HEK293 (cell line): ENCODE results near the gene OGFRL1.

ENCODE experiments used
- PRDM1 ChIP-seq: fragments of 450-650 bp; formaldehyde crosslinking; IDR thresholded peaks from 2 replicates; pipeline ENCODE4; 2016; ENCODE audit warnings: missing biosample characterization, missing genetic modification characterization
- TF ChIP-seq, protein P1 (sequence below): fragments of 450-650 bp; formaldehyde crosslinking; IDR thresholded peaks from 2 replicates; pipeline ENCODE4 v1.5.1; 2016; ENCODE audit warnings: missing biosample characterization, missing genetic modification characterization
- TF ChIP-seq, protein P2 (sequence below): fragments of 450-650 bp; formaldehyde crosslinking; IDR thresholded peaks from 2 replicates; pipeline ENCODE4 v1.5.1; 2016; ENCODE audit warnings: missing biosample characterization, missing genetic modification characterization, borderline replicate concordance
- TF ChIP-seq, protein P3 (sequence below): fragments of 450-650 bp; formaldehyde crosslinking; IDR thresholded peaks from 2 replicates; pipeline ENCODE4 v1.5.1; 2016; ENCODE audit warnings: missing biosample characterization, missing genetic modification characterization

Gene OGFRL1

DNA sequence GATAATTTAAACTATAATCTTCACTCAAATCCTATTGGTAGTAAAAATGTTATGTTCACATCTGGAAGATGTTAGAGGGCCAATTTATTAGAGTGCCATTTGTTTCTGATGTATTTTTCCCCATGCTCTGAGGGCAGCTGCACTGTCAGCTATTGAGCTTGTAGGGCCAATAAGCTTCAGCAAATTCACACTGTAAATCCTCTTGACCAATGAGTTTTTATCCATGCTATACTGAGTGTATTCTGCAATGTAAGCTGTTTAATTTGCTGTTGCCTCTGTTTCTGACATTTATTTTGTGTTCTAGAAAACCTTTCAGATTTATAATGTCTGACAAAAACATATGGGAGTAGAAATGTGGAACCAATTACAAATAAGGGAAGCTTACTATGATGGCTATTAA, 62.6 kb downstream of the OGFRL1 start (continued):
- TF ChIP-seq, protein P1, sequence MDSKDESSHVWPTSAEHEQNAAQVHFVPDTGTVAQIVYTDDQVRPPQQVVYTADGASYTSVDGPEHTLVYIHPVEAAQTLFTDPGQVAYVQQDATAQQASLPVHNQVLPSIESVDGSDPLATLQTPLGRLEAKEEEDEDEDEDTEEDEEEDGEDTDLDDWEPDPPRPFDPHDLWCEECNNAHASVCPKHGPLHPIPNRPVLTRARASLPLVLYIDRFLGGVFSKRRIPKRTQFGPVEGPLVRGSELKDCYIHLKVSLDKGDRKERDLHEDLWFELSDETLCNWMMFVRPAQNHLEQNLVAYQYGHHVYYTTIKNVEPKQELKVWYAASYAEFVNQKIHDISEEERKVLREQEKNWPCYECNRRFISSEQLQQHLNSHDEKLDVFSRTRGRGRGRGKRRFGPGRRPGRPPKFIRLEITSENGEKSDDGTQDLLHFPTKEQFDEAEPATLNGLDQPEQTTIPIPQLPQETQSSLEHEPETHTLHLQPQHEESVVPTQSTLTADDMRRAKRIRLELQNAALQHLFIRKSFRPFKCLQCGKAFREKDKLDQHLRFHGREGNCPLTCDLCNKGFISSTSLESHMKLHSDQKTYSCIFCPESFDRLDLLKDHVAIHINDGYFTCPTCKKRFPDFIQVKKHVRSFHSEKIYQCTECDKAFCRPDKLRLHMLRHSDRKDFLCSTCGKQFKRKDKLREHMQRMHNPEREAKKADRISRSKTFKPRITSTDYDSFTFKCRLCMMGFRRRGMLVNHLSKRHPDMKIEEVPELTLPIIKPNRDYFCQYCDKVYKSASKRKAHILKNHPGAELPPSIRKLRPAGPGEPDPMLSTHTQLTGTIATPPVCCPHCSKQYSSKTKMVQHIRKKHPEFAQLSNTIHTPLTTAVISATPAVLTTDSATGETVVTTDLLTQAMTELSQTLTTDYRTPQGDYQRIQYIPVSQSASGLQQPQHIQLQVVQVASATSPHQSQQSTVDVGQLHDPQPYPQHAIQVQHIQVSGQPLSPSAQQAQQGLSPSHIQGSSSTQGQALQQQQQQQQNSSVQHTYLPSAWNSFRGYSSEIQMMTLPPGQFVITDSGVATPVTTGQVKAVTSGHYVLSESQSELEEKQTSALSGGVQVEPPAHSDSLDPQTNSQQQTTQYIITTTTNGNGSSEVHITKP: no peak
- TF ChIP-seq, protein P2, sequence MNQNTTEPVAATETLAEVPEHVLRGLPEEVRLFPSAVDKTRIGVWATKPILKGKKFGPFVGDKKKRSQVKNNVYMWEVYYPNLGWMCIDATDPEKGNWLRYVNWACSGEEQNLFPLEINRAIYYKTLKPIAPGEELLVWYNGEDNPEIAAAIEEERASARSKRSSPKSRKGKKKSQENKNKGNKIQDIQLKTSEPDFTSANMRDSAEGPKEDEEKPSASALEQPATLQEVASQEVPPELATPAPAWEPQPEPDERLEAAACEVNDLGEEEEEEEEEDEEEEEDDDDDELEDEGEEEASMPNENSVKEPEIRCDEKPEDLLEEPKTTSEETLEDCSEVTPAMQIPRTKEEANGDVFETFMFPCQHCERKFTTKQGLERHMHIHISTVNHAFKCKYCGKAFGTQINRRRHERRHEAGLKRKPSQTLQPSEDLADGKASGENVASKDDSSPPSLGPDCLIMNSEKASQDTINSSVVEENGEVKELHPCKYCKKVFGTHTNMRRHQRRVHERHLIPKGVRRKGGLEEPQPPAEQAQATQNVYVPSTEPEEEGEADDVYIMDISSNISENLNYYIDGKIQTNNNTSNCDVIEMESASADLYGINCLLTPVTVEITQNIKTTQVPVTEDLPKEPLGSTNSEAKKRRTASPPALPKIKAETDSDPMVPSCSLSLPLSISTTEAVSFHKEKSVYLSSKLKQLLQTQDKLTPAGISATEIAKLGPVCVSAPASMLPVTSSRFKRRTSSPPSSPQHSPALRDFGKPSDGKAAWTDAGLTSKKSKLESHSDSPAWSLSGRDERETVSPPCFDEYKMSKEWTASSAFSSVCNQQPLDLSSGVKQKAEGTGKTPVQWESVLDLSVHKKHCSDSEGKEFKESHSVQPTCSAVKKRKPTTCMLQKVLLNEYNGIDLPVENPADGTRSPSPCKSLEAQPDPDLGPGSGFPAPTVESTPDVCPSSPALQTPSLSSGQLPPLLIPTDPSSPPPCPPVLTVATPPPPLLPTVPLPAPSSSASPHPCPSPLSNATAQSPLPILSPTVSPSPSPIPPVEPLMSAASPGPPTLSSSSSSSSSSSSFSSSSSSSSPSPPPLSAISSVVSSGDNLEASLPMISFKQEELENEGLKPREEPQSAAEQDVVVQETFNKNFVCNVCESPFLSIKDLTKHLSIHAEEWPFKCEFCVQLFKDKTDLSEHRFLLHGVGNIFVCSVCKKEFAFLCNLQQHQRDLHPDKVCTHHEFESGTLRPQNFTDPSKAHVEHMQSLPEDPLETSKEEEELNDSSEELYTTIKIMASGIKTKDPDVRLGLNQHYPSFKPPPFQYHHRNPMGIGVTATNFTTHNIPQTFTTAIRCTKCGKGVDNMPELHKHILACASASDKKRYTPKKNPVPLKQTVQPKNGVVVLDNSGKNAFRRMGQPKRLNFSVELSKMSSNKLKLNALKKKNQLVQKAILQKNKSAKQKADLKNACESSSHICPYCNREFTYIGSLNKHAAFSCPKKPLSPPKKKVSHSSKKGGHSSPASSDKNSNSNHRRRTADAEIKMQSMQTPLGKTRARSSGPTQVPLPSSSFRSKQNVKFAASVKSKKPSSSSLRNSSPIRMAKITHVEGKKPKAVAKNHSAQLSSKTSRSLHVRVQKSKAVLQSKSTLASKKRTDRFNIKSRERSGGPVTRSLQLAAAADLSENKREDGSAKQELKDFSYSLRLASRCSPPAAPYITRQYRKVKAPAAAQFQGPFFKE (tag by site-specific recombination): no peak
- no peak for TF ChIP-seq PRDM1 (tag by site-specific recombination)
- TF ChIP-seq, protein P3, sequence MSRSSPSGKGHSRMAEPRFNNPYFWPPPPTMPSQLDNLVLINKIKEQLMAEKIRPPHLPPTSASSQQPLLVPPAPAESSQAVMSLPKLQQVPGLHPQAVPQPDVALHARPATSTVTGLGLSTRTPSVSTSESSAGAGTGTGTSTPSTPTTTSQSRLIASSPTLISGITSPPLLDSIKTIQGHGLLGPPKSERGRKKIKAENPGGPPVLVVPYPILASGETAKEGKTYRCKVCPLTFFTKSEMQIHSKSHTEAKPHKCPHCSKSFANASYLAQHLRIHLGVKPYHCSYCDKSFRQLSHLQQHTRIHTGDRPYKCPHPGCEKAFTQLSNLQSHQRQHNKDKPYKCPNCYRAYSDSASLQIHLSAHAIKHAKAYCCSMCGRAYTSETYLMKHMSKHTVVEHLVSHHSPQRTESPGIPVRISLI: no peak
